ENCODE results near the gene PLA1A. TPM values are rescaled to one million over a fixed set of nuclear protein-coding genes. Genes with fewer than 3 reads are reported as not detected.
"Not testable (repeated sequence)": the region's sequence is repeated elsewhere in the genome, so short reads cannot be mapped to it uniquely, and the experiment has no call there.

PLA1A gene
- total RNA-seq, 1 donor from 2014 or later = not detected

GRCh38 chr3:119590706-119591105, 7.0 kb upstream of the PLA1A start:
- Histone ChIP-seq H3K27me3 (ENCODE audit: control insufficient read depth in 3 of 3, insufficient read depth in 3 of 3, low read length in 3 of 3) (no peaks in the 10 kb centered on the region), H3K9ac (ENCODE audit: low read depth in 1 of 3, low read length in 3 of 3) (no peak overlapping the region), H3K4me1 (ENCODE audit: control insufficient read depth in 3 of 3, insufficient read depth in 3 of 3, low read length in 3 of 3) (peaks cover 4 to 7% (median 6%) of the 10 kb centered on the region in 3 donors), H3K36me3 (ENCODE audit: control insufficient read depth in 3 of 3, insufficient read depth in 3 of 3, low read length in 3 of 3) (peaks cover 17 to 24% (median 18%) of the 10 kb centered on the region in 3 donors), H3K27ac (ENCODE audit: low read depth, low read length) (no peak overlapping the region), H3K9me3 (ENCODE audit: control insufficient read depth in 3 of 3, low read length in 3 of 3) (no peaks in the 10 kb centered on the region), H3K4me3 (ENCODE audit: low read length in 3 of 3) (no peak overlapping the region)

GRCh38 chr3:119592861-119593260, 4.8 kb upstream of the PLA1A start:
- Histone ChIP-seq H3K4me1 (ENCODE audit: control insufficient read depth in 3 of 3, insufficient read depth in 3 of 3, low read length in 3 of 3) (peaks cover 23 to 28% (median 23%) of the 10 kb centered on the region in 3 donors), H3K9ac (ENCODE audit: low read depth in 1 of 3, low read length in 3 of 3) (no peak overlapping the region), H3K36me3 (ENCODE audit: control insufficient read depth in 3 of 3, insufficient read depth in 3 of 3, low read length in 3 of 3) (peaks cover 8 to 10% (median 8%) of the 10 kb centered on the region in 3 donors), H3K9me3 (ENCODE audit: control insufficient read depth in 3 of 3, low read length in 3 of 3) (no peaks in the 10 kb centered on the region), H3K4me3 (ENCODE audit: low read length in 3 of 3) (no peak overlapping the region), H3K27ac (ENCODE audit: low read depth, low read length) (no peak overlapping the region), H3K27me3 (ENCODE audit: control insufficient read depth in 3 of 3, insufficient read depth in 3 of 3, low read length in 3 of 3) (no peaks in the 10 kb centered on the region)

- Histone ChIP-seq H3K36me3 (ENCODE audit: control insufficient read depth in 3 of 3, insufficient read depth in 3 of 3, low read length in 3 of 3) (peaks cover 0 to 4% (median 1%) of the 10 kb centered on the region in 3 donors), H3K9me3 (ENCODE audit: control insufficient read depth in 3 of 3, low read length in 3 of 3) (no peaks in the 10 kb centered on the region), H3K4me3 (ENCODE audit: low read length in 3 of 3) (no peak overlapping the region), H3K27me3 (ENCODE audit: control insufficient read depth in 3 of 3, insufficient read depth in 3 of 3, low read length in 3 of 3) (no peaks in the 10 kb centered on the region), H3K27ac (ENCODE audit: low read depth, low read length) (no peak overlapping the region), H3K4me1 (ENCODE audit: control insufficient read depth in 3 of 3, insufficient read depth in 3 of 3, low read length in 3 of 3) (peaks cover 29 to 37% (median 35%) of the 10 kb centered on the region in 3 donors), H3K9ac (ENCODE audit: low read depth in 1 of 3, low read length in 3 of 3) (no peak overlapping the region)
Observed at GRCh38 chr3:119594066-119594465, 3.6 kb upstream of the PLA1A start.

GRCh38 chr3:119594929-119595328, 2.8 kb upstream of the PLA1A start:
- H3K9ac ChIP-seq (ENCODE audit: low read depth in 1 of 3, low read length in 3 of 3); H3K9me3 ChIP-seq (ENCODE audit: control insufficient read depth in 3 of 3, low read length in 3 of 3); H3K27me3 ChIP-seq (ENCODE audit: control insufficient read depth in 3 of 3, insufficient read depth in 3 of 3, low read length in 3 of 3); H3K4me3 ChIP-seq (ENCODE audit: low read length in 3 of 3); H3K36me3 ChIP-seq (ENCODE audit: control insufficient read depth in 3 of 3, insufficient read depth in 3 of 3, low read length in 3 of 3): not testable (repeated sequence)
- Histone ChIP-seq H3K27ac (ENCODE audit: low read depth, low read length) (peak overlapping the region; percentile 85), H3K4me1 (ENCODE audit: control insufficient read depth in 3 of 3, insufficient read depth in 3 of 3, low read length in 3 of 3) (peaks cover 32 to 43% (median 41%) of the 10 kb centered on the region in 3 donors)

GRCh38 chr3:119595639-119596334, 1.9 kb upstream of the PLA1A start:
- Histone ChIP-seq H3K27ac (ENCODE audit: low read depth, low read length) (peak overlapping the region; percentile 85), H3K9me3 (ENCODE audit: control insufficient read depth in 3 of 3, low read length in 3 of 3) (no peaks in the 10 kb centered on the region), H3K4me3 (ENCODE audit: low read length in 3 of 3) (peak overlapping the region; percentile 57 to 71 (median 68)), H3K27me3 (ENCODE audit: control insufficient read depth in 3 of 3, insufficient read depth in 3 of 3, low read length in 3 of 3) (no peaks in the 10 kb centered on the region), H3K9ac (ENCODE audit: low read depth in 1 of 3, low read length in 3 of 3) (peak overlapping the region; percentile 51 to 78 (median 57)), H3K36me3 (ENCODE audit: control insufficient read depth in 3 of 3, insufficient read depth in 3 of 3, low read length in 3 of 3) (no peaks in the 10 kb centered on the region), H3K4me1 (ENCODE audit: control insufficient read depth in 3 of 3, insufficient read depth in 3 of 3, low read length in 3 of 3) (peaks cover 32 to 44% (median 43%) of the 10 kb centered on the region in 3 donors)

GRCh38 chr3:119596398-119596797, 1.3 kb upstream of the PLA1A start:
- no peaks in the 10 kb centered on the region for H3K27me3 ChIP-seq (ENCODE audit: control insufficient read depth in 3 of 3, insufficient read depth in 3 of 3, low read length in 3 of 3)
- H3K36me3 ChIP-seq (ENCODE audit: control insufficient read depth in 3 of 3, insufficient read depth in 3 of 3, low read length in 3 of 3) = no peaks in the 10 kb centered on the region
- H3K27ac ChIP-seq (ENCODE audit: low read depth, low read length) = peak overlapping the region; percentile 85
- H3K4me1 ChIP-seq (ENCODE audit: control insufficient read depth in 3 of 3, insufficient read depth in 3 of 3, low read length in 3 of 3) = peaks cover 32 to 50% (median 43%) of the 10 kb centered on the region in 3 donors
- peak overlapping the region in 2 of 3 donors; percentile 51 to 78 for H3K9ac ChIP-seq (ENCODE audit: low read depth in 1 of 3, low read length in 3 of 3)
- peak overlapping the region in 2 of 3 donors; percentile 57 to 68 for H3K4me3 ChIP-seq (ENCODE audit: low read length in 3 of 3)
- no peaks in the 10 kb centered on the region for H3K9me3 ChIP-seq (ENCODE audit: control insufficient read depth in 3 of 3, low read length in 3 of 3)

- Histone ChIP-seq H3K27ac (ENCODE audit: low read depth, low read length) (peak overlapping the region; percentile 5), H3K9ac (ENCODE audit: low read depth in 1 of 3, low read length in 3 of 3) (no peak overlapping the region), H3K4me1 (ENCODE audit: control insufficient read depth in 3 of 3, insufficient read depth in 3 of 3, low read length in 3 of 3) (peaks cover 32 to 51% (median 49%) of the 10 kb centered on the region in 3 donors), H3K36me3 (ENCODE audit: control insufficient read depth in 3 of 3, insufficient read depth in 3 of 3, low read length in 3 of 3) (no peaks in the 10 kb centered on the region), H3K4me3 (ENCODE audit: low read length in 3 of 3) (no peak overlapping the region), H3K9me3 (ENCODE audit: control insufficient read depth in 3 of 3, low read length in 3 of 3) (no peaks in the 10 kb centered on the region), H3K27me3 (ENCODE audit: control insufficient read depth in 3 of 3, insufficient read depth in 3 of 3, low read length in 3 of 3) (no peaks in the 10 kb centered on the region)
Observed at GRCh38 chr3:119598410-119599098, 869 bp downstream of the PLA1A start.

GRCh38 chr3:119599558-119600174, 2.0 kb downstream of the PLA1A start:
- Histone ChIP-seq H3K4me3 (ENCODE audit: low read length in 3 of 3) (no peak overlapping the region), H3K27me3 (ENCODE audit: control insufficient read depth in 3 of 3, insufficient read depth in 3 of 3, low read length in 3 of 3) (no peaks in the 10 kb centered on the region), H3K27ac (ENCODE audit: low read depth, low read length) (no peak overlapping the region), H3K9ac (ENCODE audit: low read depth in 1 of 3, low read length in 3 of 3) (no peak overlapping the region), H3K36me3 (ENCODE audit: control insufficient read depth in 3 of 3, insufficient read depth in 3 of 3, low read length in 3 of 3) (no peaks in the 10 kb centered on the region), H3K9me3 (ENCODE audit: control insufficient read depth in 3 of 3, low read length in 3 of 3) (no peaks in the 10 kb centered on the region), H3K4me1 (ENCODE audit: control insufficient read depth in 3 of 3, insufficient read depth in 3 of 3, low read length in 3 of 3) (peaks cover 32 to 51% (median 49%) of the 10 kb centered on the region in 3 donors)

- Histone ChIP-seq H3K9me3 (ENCODE audit: control insufficient read depth in 3 of 3, low read length in 3 of 3) (no peaks in the 10 kb centered on the region), H3K27me3 (ENCODE audit: control insufficient read depth in 3 of 3, insufficient read depth in 3 of 3, low read length in 3 of 3) (no peaks in the 10 kb centered on the region), H3K4me1 (ENCODE audit: control insufficient read depth in 3 of 3, insufficient read depth in 3 of 3, low read length in 3 of 3) (peaks cover 28 to 45% (median 42%) of the 10 kb centered on the region in 3 donors), H3K36me3 (ENCODE audit: control insufficient read depth in 3 of 3, insufficient read depth in 3 of 3, low read length in 3 of 3) (no peaks in the 10 kb centered on the region), H3K27ac (ENCODE audit: low read depth, low read length) (no peak overlapping the region), H3K4me3 (ENCODE audit: low read length in 3 of 3) (no peak overlapping the region), H3K9ac (ENCODE audit: low read depth in 1 of 3, low read length in 3 of 3) (no peak overlapping the region)
Observed at GRCh38 chr3:119600732-119601131, 3.0 kb downstream of the PLA1A start.

GRCh38 chr3:119601154-119601553, 3.5 kb downstream of the PLA1A start:
- H3K4me1 ChIP-seq (ENCODE audit: control insufficient read depth in 3 of 3, insufficient read depth in 3 of 3, low read length in 3 of 3) = peaks cover 23 to 41% (median 38%) of the 10 kb centered on the region in 3 donors

More at GRCh38 chr3:119601154-119601553, 3.5 kb downstream of the PLA1A start:
- H3K9ac ChIP-seq (ENCODE audit: low read depth in 1 of 3, low read length in 3 of 3) = no peak overlapping the region
- no peaks in the 10 kb centered on the region for H3K9me3 ChIP-seq (ENCODE audit: control insufficient read depth in 3 of 3, low read length in 3 of 3)
- no peaks in the 10 kb centered on the region for H3K27me3 ChIP-seq (ENCODE audit: control insufficient read depth in 3 of 3, insufficient read depth in 3 of 3, low read length in 3 of 3)
- no peak overlapping the region for H3K27ac ChIP-seq (ENCODE audit: low read depth, low read length)
- H3K4me3 ChIP-seq (ENCODE audit: low read length in 3 of 3) = no peak overlapping the region
- H3K36me3 ChIP-seq (ENCODE audit: control insufficient read depth in 3 of 3, insufficient read depth in 3 of 3, low read length in 3 of 3) = no peaks in the 10 kb centered on the region
